ENCODE results near the gene ZNF664. TPM values are rescaled to one million over a fixed set of nuclear protein-coding genes. Genes with fewer than 3 reads are reported as not detected.
A peak's percentile ranks its signal among the peaks of the same experiment; 100 is the strongest.

ZNF664 gene
- total and polyA plus RNA-seq, 4 donors, result 78.0 to 119 (median 88.9) TPM

DNA sequence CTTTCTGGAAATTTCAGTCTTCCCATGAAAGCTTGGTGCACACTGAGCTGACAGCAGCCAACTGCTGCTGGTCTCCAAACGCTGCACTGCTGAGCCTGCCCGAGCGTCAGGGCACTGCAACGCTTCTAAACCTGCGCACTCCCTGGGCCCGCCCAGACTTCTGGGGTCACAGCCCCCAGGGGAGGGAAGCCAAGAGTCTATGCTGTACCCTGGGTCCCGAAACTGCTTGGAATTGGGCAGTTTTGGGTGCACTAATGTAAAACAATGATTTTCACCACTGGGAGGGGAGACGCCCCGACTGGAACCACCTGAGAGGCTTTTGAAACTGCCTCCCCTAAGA lies 32.4 kb upstream of the ZNF664 start:
- H3K4me1 ChIP-seq (ENCODE audit: control insufficient read depth, insufficient read depth, low read length), result peaks cover 18% of the 10 kb centered on the region
- 94% methylated on average over 6 of the region's 9 CpGs for WGBS (ENCODE audit: insufficient coverage)
- H3K4me3 ChIP-seq (ENCODE audit: low read depth, low read length), result no peak overlapping the region
- no peaks in the 10 kb centered on the region for H3K27me3 ChIP-seq (ENCODE audit: control insufficient read depth, insufficient read depth, low read length)
- no peaks in the 10 kb centered on the region for H3K9me3 ChIP-seq (ENCODE audit: control insufficient read depth, insufficient read depth, low read length)
- DNase-seq (ENCODE audit: low read depth in 4 of 6, low spot score in 6 of 6), result no peak
- peaks cover 88% of the 10 kb centered on the region for H3K36me3 ChIP-seq (ENCODE audit: control insufficient read depth, insufficient read depth, low read length)
- no peak overlapping the region for H3K27ac ChIP-seq (ENCODE audit: low read depth, low read length)

DNA sequence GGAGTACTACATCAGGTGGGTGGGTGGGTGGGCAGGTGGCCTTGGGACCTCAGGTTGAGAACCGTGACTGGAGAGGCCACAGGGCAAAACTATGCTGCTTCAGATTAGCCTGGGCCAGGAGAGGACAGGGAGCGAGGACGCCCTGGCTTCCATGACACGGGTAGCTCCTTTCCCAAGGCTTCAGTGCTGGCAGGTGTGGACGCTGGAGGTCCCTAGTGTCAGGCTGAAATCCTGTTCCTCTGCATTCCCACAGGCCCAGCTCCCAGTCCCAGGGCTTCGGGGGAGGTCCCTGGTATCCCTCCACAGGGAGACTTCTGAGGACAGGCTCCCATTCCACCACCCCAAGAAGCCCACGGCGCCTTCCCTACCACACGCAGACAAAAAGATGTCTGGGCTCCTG lies 32.0 kb upstream of the ZNF664 start:
- no peak overlapping the region for H3K4me3 ChIP-seq (ENCODE audit: low read depth, low read length)
- H3K9me3 ChIP-seq (ENCODE audit: control insufficient read depth, insufficient read depth, low read length), result no peaks in the 10 kb centered on the region
- no peaks in the 10 kb centered on the region for H3K27me3 ChIP-seq (ENCODE audit: control insufficient read depth, insufficient read depth, low read length)
- H3K27ac ChIP-seq (ENCODE audit: low read depth, low read length), result no peak overlapping the region
- WGBS (ENCODE audit: insufficient coverage), result 95% methylated on average over 6 of the region's 9 CpGs
- DNase-seq (ENCODE audit: low read depth in 4 of 6, low spot score in 6 of 6), result no peak
- H3K36me3 ChIP-seq (ENCODE audit: control insufficient read depth, insufficient read depth, low read length), result peaks cover 87% of the 10 kb centered on the region
- H3K4me1 ChIP-seq (ENCODE audit: control insufficient read depth, insufficient read depth, low read length), result peaks cover 22% of the 10 kb centered on the region

DNA sequence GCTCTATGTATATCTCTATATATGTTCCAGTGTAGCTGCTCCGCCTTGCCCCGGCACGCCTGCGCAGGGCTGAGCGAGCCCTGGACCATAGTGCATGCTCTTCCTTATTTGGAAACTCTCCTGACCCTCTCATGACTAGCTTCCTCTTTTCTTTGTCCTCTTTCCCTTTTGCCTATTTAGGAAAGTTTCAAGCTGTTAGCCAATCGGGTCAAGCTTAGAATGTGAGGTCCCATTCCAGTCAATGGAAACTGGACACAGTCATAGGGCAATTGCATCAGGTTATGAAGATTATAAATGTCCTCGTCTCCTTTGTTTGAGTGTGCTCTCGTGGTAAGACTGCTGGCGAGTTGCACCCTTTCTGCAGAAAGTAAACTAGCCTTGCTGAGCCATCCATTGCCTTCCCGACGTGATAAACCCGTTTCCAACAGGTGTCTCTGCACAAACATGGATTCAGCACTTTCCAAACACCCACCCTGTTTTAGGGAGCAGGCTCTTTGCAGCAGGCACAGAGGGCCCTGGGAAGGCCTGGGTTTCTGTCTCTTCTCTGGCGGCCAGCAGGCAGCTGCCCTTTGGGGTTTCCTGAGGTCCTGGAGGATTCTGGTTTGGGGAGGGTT lies 31.3 kb upstream of the ZNF664 start:
- no peak overlapping the region for H3K27ac ChIP-seq (ENCODE audit: low read depth, low read length)

DNA sequence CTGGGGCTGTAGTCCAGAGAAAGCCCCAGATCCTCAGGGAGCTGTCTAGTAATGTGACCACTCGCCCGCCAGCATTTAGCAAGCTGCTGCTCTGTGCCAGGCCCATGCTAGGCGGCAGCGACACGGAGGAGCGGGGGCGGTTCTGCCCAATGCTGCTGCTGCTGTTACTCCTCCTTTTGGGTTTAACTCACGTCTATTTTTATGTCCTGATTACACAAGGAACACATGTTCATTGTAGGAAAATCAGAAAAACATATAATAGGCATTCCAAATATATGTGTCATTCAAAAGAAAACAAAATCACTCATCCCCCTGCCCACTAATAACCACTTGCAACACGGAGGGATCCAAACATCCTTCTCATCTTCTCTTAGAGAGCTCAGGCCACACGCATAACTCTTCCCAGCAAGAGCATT lies 30.8 kb upstream of the ZNF664 start:
- DNase-seq (ENCODE audit: low read depth in 4 of 6, low spot score in 6 of 6), result no peak
- peaks cover 79% of the 10 kb centered on the region for H3K36me3 ChIP-seq (ENCODE audit: control insufficient read depth, insufficient read depth, low read length)
- no peaks in the 10 kb centered on the region for H3K9me3 ChIP-seq (ENCODE audit: control insufficient read depth, insufficient read depth, low read length)
- 86% methylated on average over 7 of the region's 10 CpGs for WGBS (ENCODE audit: insufficient coverage)
- no peak overlapping the region for H3K27ac ChIP-seq (ENCODE audit: low read depth, low read length)
- H3K4me1 ChIP-seq (ENCODE audit: control insufficient read depth, insufficient read depth, low read length), result peaks cover 29% of the 10 kb centered on the region
- H3K27me3 ChIP-seq (ENCODE audit: control insufficient read depth, insufficient read depth, low read length), result no peaks in the 10 kb centered on the region
- H3K4me3 ChIP-seq (ENCODE audit: low read depth, low read length), result no peak overlapping the region

More for the DNA sequence above, 31.3 kb upstream of the ZNF664 start:
- Histone ChIP-seq H3K4me1 (ENCODE audit: control insufficient read depth, insufficient read depth, low read length) (peaks cover 29% of the 10 kb centered on the region), H3K36me3 (ENCODE audit: control insufficient read depth, insufficient read depth, low read length) (peaks cover 82% of the 10 kb centered on the region), H3K4me3 (ENCODE audit: low read depth, low read length) (no peak overlapping the region), H3K9me3 (ENCODE audit: control insufficient read depth, insufficient read depth, low read length) (no peaks in the 10 kb centered on the region), H3K27me3 (ENCODE audit: control insufficient read depth, insufficient read depth, low read length) (no peaks in the 10 kb centered on the region)
- 95% methylated on average over 11 of the region's 13 CpGs for WGBS (ENCODE audit: insufficient coverage)
- DNase-seq (ENCODE audit: low read depth in 4 of 6, low spot score in 6 of 6), result no peak

DNA sequence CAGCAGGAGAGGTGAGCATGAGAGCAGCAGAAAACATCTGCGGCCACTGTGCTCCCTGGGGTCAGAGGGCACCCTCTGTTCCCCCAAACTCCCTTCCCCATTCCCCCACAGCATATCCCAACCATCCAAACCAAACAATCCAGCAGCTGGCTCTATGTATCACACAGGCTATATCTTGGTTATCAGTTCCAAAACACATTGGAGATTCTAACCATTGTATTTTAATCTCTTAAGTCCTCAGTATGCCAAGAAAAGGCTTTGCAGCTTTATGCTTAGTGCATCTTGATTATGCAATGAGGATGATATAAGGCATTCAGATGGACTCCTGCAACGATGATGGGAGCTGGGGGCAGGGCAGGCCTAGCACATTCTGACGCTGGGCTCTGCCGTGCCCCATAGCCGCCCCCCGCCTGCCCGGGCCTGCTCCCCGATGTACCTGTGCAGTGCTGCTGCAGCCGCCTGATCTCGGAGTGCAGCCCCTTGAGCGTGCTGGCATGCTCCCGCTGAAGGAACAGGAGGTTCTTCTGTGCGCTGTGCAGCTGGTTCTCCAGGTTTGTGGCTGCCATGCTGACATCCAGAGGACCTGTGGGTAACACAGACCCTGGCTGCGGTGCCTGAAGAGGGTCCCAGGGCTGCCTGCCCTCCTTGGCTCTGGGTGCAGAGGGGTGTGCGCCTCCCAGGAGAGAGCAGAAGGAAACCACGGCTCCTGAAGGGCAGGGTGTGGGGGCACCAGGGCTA lies 29.9 kb upstream of the ZNF664 start:
- Histone ChIP-seq H3K27ac (ENCODE audit: low read depth, low read length) (no peak overlapping the region), H3K27me3 (ENCODE audit: control insufficient read depth, insufficient read depth, low read length) (no peaks in the 10 kb centered on the region), H3K4me3 (ENCODE audit: low read depth, low read length) (no peak overlapping the region), H3K36me3 (ENCODE audit: control insufficient read depth, insufficient read depth, low read length) (peaks cover 73% of the 10 kb centered on the region), H3K4me1 (ENCODE audit: control insufficient read depth, insufficient read depth, low read length) (peaks cover 34% of the 10 kb centered on the region), H3K9me3 (ENCODE audit: control insufficient read depth, insufficient read depth, low read length) (no peaks in the 10 kb centered on the region)
- no peak for DNase-seq (ENCODE audit: low read depth in 4 of 6, low spot score in 6 of 6)
- WGBS (ENCODE audit: insufficient coverage), result 91% methylated on average over 16 of the region's 16 CpGs

DNA sequence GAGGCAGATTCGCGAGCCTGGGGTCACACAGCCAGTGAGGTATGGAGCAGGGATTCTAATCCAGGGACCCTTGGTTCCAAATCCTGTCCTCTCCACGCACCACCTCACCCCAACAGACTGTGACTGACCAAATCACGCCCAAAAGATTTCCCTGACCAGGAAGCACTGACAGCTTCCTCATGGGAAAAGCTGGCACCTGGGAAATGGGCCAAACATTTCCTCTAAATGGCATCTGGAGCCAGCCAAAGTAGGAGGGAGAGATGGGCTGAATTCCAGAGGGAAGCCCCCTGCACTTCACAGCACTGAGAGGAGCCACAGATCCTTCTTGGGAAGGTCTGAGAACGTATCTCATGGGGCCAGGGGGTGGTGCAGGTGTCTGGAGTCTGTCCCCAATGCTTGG lies 29.2 kb upstream of the ZNF664 start:
- peaks cover 65% of the 10 kb centered on the region for H3K36me3 ChIP-seq (ENCODE audit: control insufficient read depth, insufficient read depth, low read length)
- H3K4me1 ChIP-seq (ENCODE audit: control insufficient read depth, insufficient read depth, low read length), result peaks cover 40% of the 10 kb centered on the region
- WGBS (ENCODE audit: insufficient coverage), result no CpG with 5 or more reads among the region's 5 CpGs
- H3K27me3 ChIP-seq (ENCODE audit: control insufficient read depth, insufficient read depth, low read length), result no peaks in the 10 kb centered on the region
- H3K9me3 ChIP-seq (ENCODE audit: control insufficient read depth, insufficient read depth, low read length), result no peaks in the 10 kb centered on the region
- no peak overlapping the region for H3K4me3 ChIP-seq (ENCODE audit: low read depth, low read length)
- peak in 2 of 6 donors; percentile 48 to 90 for DNase-seq (ENCODE audit: low read depth in 4 of 6, low spot score in 6 of 6)
- H3K27ac ChIP-seq (ENCODE audit: low read depth, low read length), result no peak overlapping the region

DNA sequence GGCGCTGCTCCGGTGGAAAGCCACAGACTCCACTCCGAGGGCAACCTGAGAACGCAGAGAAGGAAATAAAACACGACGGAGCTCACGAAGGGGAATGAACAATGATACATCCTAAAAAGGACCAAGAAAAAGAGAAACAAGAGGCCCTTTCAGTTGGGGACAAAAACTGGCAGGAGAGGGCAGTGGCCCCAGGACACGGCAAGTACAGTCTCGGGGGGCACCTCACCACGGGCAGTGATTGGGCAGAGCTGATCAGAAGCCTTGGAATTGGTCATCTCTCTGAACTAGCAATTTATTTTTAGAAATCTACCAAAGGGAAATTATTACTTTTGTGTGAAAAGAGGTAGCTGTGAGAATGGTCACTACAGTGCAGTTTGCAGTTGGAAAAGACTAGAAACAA lies 28.3 kb upstream of the ZNF664 start:
- 69% methylated on average over 7 of the region's 10 CpGs for WGBS (ENCODE audit: insufficient coverage)
- Histone ChIP-seq H3K36me3 (ENCODE audit: control insufficient read depth, insufficient read depth, low read length) (peaks cover 58% of the 10 kb centered on the region), H3K27ac (ENCODE audit: low read depth, low read length) (no peak overlapping the region), H3K27me3 (ENCODE audit: control insufficient read depth, insufficient read depth, low read length) (no peaks in the 10 kb centered on the region), H3K9me3 (ENCODE audit: control insufficient read depth, insufficient read depth, low read length) (no peaks in the 10 kb centered on the region), H3K4me3 (ENCODE audit: low read depth, low read length) (no peak overlapping the region), H3K4me1 (ENCODE audit: control insufficient read depth, insufficient read depth, low read length) (peaks cover 49% of the 10 kb centered on the region)
- DNase-seq (ENCODE audit: low read depth in 4 of 6, low spot score in 6 of 6), result no peak

DNA sequence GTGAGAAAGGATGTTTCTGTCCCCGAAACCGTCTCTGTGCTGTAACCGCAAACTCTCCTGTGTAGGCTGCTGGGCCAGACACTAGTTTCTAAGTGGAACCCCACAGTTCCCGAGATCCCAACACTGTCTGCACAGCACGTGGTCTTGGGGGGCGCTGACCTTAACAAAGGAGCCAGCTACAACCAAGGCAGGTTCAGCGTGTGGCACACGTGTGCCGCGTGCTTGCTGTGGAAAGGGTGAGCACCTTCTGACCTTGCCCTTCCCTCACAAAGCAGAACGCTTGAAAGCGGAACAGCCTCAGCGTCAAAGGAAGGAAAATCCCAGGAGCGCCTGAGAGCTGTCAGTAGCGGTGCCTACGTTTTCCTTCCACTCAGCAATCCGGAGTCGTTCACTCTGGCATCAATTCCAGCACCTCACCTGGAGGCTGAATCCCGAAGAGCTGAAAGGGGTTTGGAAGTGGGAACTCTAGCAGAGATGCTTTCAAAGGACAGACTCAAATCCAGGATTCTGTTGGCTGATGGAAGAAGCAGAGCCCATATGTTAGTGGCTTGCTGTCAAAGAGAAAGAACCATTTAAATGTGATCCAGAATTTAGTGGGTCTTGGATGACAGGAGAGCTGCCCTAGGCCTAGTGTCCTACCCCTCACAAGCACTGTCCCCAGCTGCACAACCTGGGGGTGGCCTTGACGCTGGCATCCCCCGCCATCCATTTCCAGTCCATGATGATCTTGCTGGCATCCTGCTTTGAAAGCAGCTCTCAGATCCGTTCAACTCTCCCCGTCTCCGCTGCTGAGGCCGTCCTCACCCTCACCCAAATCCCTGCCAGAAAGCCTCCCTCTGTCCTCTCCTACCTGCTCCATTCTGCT lies 27.5 kb upstream of the ZNF664 start:
- Histone ChIP-seq H3K36me3 (ENCODE audit: control insufficient read depth, insufficient read depth, low read length) (peaks cover 50% of the 10 kb centered on the region), H3K4me1 (ENCODE audit: control insufficient read depth, insufficient read depth, low read length) (peaks cover 57% of the 10 kb centered on the region), H3K27ac (ENCODE audit: low read depth, low read length) (no peak overlapping the region), H3K9me3 (ENCODE audit: control insufficient read depth, insufficient read depth, low read length) (no peaks in the 10 kb centered on the region), H3K4me3 (ENCODE audit: low read depth, low read length) (no peak overlapping the region), H3K27me3 (ENCODE audit: control insufficient read depth, insufficient read depth, low read length) (no peaks in the 10 kb centered on the region)
- 53% methylated on average over 19 of the region's 25 CpGs for WGBS (ENCODE audit: insufficient coverage)
- DNase-seq (ENCODE audit: low read depth in 4 of 6, low spot score in 6 of 6), result peak in 2 of 6 donors; percentile 16 to 70

DNA sequence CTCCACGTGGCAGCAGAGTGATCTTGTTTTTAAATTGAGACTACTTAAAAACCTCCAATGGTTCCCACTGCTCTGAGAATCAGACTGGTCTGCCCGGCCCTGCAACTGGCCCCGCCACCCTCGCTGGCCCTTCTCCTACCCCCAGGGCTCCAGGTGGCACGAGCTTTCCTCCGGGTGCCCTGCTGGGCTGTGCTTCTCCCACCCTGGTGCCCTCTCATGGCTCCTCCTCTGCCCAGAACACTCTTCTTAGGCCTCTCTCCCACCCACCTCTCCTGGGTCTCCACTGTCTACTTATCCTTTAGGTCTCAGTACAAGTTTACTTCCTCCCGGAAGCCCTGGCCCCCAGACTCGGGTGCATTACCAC lies 26.9 kb upstream of the ZNF664 start:
- Histone ChIP-seq H3K27ac (ENCODE audit: low read depth, low read length) (no peak overlapping the region), H3K4me3 (ENCODE audit: low read depth, low read length) (no peak overlapping the region), H3K36me3 (ENCODE audit: control insufficient read depth, insufficient read depth, low read length) (peaks cover 47% of the 10 kb centered on the region), H3K27me3 (ENCODE audit: control insufficient read depth, insufficient read depth, low read length) (no peaks in the 10 kb centered on the region), H3K9me3 (ENCODE audit: control insufficient read depth, insufficient read depth, low read length) (no peaks in the 10 kb centered on the region), H3K4me1 (ENCODE audit: control insufficient read depth, insufficient read depth, low read length) (peaks cover 62% of the 10 kb centered on the region)
- no peak for DNase-seq (ENCODE audit: low read depth in 4 of 6, low spot score in 6 of 6)
- 76% methylated on average over 7 of the region's 8 CpGs for WGBS (ENCODE audit: insufficient coverage)

Measured in spinal cord (tissue), 10 donors.